CD14-positive monocyte (primary cell): ENCODE data around the gene SPTLC2. TPM values are rescaled to one million over a fixed set of nuclear protein-coding genes. Genes with fewer than 3 reads are reported as not detected.

ENCODE experiments used
- DNase-seq, 3 donors: peaks; one replicate each; pipeline ENCODE4 v3.0.0-alpha.2; 2011 to 2022
- H2AFZ ChIP-seq: 2 replicates; pipeline ENCODE4 v1.6.0; 2012; ENCODE audit warnings: mild to moderate bottlenecking, low read depth, low read length, inconsistent platforms; ENCODE audit not compliant: insufficient read depth, poor library complexity, severe bottlenecking
- H3K27ac ChIP-seq, 2 donors: 1 replicate in 1 of 2; 2 replicates in 1 of 2; pipeline ENCODE4 v1.5.1; 2012 to 2013; ENCODE audit warnings: low read length in 2 of 2, control low read depth in 1 of 2, inconsistent platforms in 1 of 2, low read depth in 1 of 2, mild to moderate bottlenecking in 1 of 2
- H3K27me3 ChIP-seq, 2 donors: one replicate each; pipeline versions ENCODE4 v1.6.0 to v1.6.1; 2011 to 2013; ENCODE audit warnings: low read length in 2 of 2; ENCODE audit not compliant: control insufficient read depth in 2 of 2, insufficient read depth in 2 of 2
- H3K36me3 ChIP-seq, 2 donors: replicated peaks in 1 of 2; 1 replicate in 1 of 2; 2 replicates in 1 of 2; pipeline versions ENCODE4 v1.5.1 to v1.6.1; 2012 to 2013; ENCODE audit warnings: low read length in 2 of 2, control low read depth in 1 of 2, inconsistent platforms in 1 of 2, mild to moderate bottlenecking in 1 of 2; ENCODE audit not compliant: insufficient read depth in 2 of 2, control insufficient read depth in 1 of 2
- H3K4me1 ChIP-seq, 2 donors: 1 replicate in 1 of 2; 2 replicates in 1 of 2; pipeline versions ENCODE4 v1.5.1 to v1.6.1; 2012 to 2013; ENCODE audit warnings: low read length in 2 of 2, control low read depth in 1 of 2, inconsistent platforms in 1 of 2, mild to moderate bottlenecking in 1 of 2, moderate library complexity in 1 of 2; ENCODE audit not compliant: insufficient read depth in 2 of 2, control insufficient read depth in 1 of 2
- H3K4me2 ChIP-seq: replicated peaks from 2 replicates; pipeline ENCODE3; 2012; ENCODE audit warnings: low read length, moderate library complexity, mild to moderate bottlenecking; ENCODE audit not compliant: poor library complexity, severe bottlenecking; ENCODE audit errors: extremely low read depth
- H3K4me3 ChIP-seq, 3 experiments: fragments of 200-600 bp in 1 of 3; sonication (generic) in 1 of 3; replicated peaks in 1 of 3; 1 replicate in 2 of 3; 2 replicates in 1 of 3; pipeline ENCODE4 v1.5.1; 2011 to 2013; ENCODE audit warnings: low read length in 3 of 3, mild to moderate bottlenecking in 3 of 3, control low read depth in 2 of 3, low read depth in 2 of 3, inconsistent platforms in 1 of 3, moderate library complexity in 1 of 3
- H3K79me2 ChIP-seq: 2 replicates; pipeline ENCODE4 v1.6.0; 2012; ENCODE audit warnings: mild to moderate bottlenecking, control low read depth, inconsistent platforms, low read length, moderate library complexity; ENCODE audit not compliant: insufficient read depth
- H3K9ac ChIP-seq: 2 replicates; pipeline ENCODE4 v1.6.0; 2017; ENCODE audit warnings: low read length, mild to moderate bottlenecking; ENCODE audit not compliant: insufficient read depth, poor library complexity, severe bottlenecking
- H3K9me3 ChIP-seq, 2 donors: replicated peaks in 1 of 2; 1 replicate in 1 of 2; 2 replicates in 1 of 2; pipeline versions ENCODE4 v1.5.1 to v1.6.1; 2012 to 2013; ENCODE audit warnings: low read length in 2 of 2, control low read depth in 1 of 2; ENCODE audit not compliant: control insufficient read depth in 1 of 2, insufficient read depth in 1 of 2
- H4K20me1 ChIP-seq: 2 replicates; pipeline ENCODE4 v1.6.0; 2012; ENCODE audit warnings: mild to moderate bottlenecking, low read length, control low read depth, moderate library complexity; ENCODE audit not compliant: insufficient read depth
- H3K27ac Mint-ChIP-seq, 7 donors: one replicate each; pipeline ENCODE4 v1.8.0; 2020; ENCODE audit warnings: mild to moderate bottlenecking in 7 of 7, mixed read lengths in 7 of 7, moderate library complexity in 6 of 7, inconsistent platforms in 2 of 7
- H3K27me3 Mint-ChIP-seq, 3 donors: one replicate each; pipeline ENCODE4 v1.8.0; 2021 to 2022; ENCODE audit warnings: low read depth in 3 of 3, mild to moderate bottlenecking in 3 of 3, mixed read lengths in 3 of 3, moderate library complexity in 3 of 3, inconsistent platforms in 1 of 3
- H3K36me3 Mint-ChIP-seq, 2 donors: one replicate each; pipeline ENCODE4 v1.8.0; 2020; ENCODE audit warnings: mixed read lengths in 2 of 2, inconsistent platforms in 1 of 2, mild to moderate bottlenecking in 1 of 2
- H3K4me1 Mint-ChIP-seq: one replicate; pipeline ENCODE4 v1.8.0; 2020; ENCODE audit warnings: mild to moderate bottlenecking, mixed read lengths
- H3K4me3 Mint-ChIP-seq, 2 donors: one replicate each; pipeline ENCODE4 v1.8.0; 2020; ENCODE audit warnings: mild to moderate bottlenecking in 2 of 2, mixed read lengths in 2 of 2, moderate library complexity in 1 of 2
- H3K9me3 Mint-ChIP-seq, 7 donors: one replicate each; pipeline ENCODE4 v1.8.0; 2020 to 2022; ENCODE audit warnings: mixed read lengths in 7 of 7, mild to moderate bottlenecking in 6 of 7, moderate library complexity in 6 of 7, inconsistent platforms in 2 of 7
- CTCF ChIP-seq: fragments of 200-600 bp; IDR thresholded peaks from one replicate; pipeline ENCODE4 v1.8.0; 2022; ENCODE audit warnings: antibody characterized with exemption, mild to moderate bottlenecking
- WGBS: methylation state at CpG from one replicate; pipeline ENCODE4 v1.1.5; 2013; ENCODE audit warnings: missing lambda C conversion rate; ENCODE audit not compliant: insufficient coverage; 5-methylcytosine and 5-hydroxymethylcytosine counted together
- intact Hi-C, 2 donors: fragments of 100-400 bp; cut with micrococcal nuclease; formaldehyde crosslinking; loops; one replicate each; pipeline versions ENCODE4 v1.15.0 to v1.15.1; 2023
- polyA plus RNA-seq, 3 donors: library from polyadenylated mRNA; depleted of rRNA in 1 of 3; unstranded in 2 of 3; stranded (reverse) in 1 of 3; fragments of 300-500 nt in 2 of 3; fragments of >200 nt in 1 of 3; fragmentation: Illumina TruSeq in 2 of 3; gene quantifications; 1 replicate in 2 of 3; 2 replicates in 1 of 3; pipeline ENCODE4 v1.2.3, GENCODE V29; 2012 to 2021

The SPTLC2 gene
- polyA plus RNA-seq, 3 donors = 38.1 to 81.9 (median 73.1) TPM

DNA sequence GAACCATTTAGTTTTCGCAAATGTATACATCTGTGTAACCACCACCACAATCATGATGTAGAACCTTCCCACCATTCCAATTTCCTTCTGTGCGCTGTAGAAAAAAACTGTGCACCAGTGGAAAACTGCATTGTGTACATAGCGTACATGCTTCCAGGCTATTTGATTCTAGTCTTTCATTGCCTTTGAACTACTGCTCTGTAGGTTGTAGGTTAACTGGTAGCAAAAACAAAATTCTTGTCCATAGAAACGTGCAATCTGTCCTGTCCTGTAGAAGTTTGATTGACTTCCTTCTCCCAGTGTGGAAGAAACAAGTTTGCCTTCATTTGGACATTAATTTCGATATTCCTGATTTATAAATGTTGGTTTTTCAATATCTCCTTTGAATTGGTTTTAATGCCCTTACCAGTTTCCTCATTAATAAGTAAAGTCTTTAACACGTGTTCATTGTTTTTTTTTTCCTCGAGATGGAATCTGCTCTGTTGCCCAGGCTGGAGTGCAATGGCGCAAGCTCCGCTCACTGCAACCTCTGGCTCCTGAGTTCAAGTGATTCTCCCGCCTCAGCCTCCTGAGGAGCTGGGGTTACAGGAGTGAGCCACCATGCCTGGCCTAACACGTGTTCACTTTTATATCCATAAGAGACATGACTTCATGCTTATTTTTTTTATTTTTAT lies 114.2 kb downstream of the SPTLC2 start:
- no peak for DNase-seq
- no peak for TF ChIP-seq CTCF

GRCh38 chr14:77498984-77499527 lies 117.4 kb downstream of the SPTLC2 start:
- TF ChIP-seq CTCF = no peak
- Histone ChIP-seq H3K27me3 (peaks cover 26 to 36% of the 10 kb centered on the region in 2 donors), H3K79me2 (no peaks in the 10 kb centered on the region), H3K9ac (peak overlapping the region; percentile 4), H3K4me1 (peaks cover 8 to 19% of the 10 kb centered on the region in 2 donors), H3K27ac (no peak overlapping the region), H3K4me2 (peak overlapping the region; percentile 77), H3K4me3 (peak overlapping the region in 1 of 3 experiments; percentile 65), H3K36me3 (no peaks in the 10 kb centered on the region), H2AFZ (no peak overlapping the region), H3K9me3 (peaks cover 4 to 11% of the 10 kb centered on the region in 2 donors), H4K20me1 (no peaks in the 10 kb centered on the region)
- H3K36me3 Mint-ChIP-seq = peaks cover 6% of the 10 kb centered on the region in 2 donors
- 7% methylated on average over 38 of the region's 53 CpGs for WGBS
- H3K4me3 Mint-ChIP-seq = peak overlapping the region; percentile 65 to 85
- H3K27ac Mint-ChIP-seq = no peak overlapping the region
- no peak for DNase-seq
- intact Hi-C loops = no loop called here
- H3K9me3 Mint-ChIP-seq = peaks cover 5 to 20% (median 10%) of the 10 kb centered on the region in 7 donors
- H3K4me1 Mint-ChIP-seq = peaks cover 11% of the 10 kb centered on the region
- peaks cover 43 to 60% (median 51%) of the 10 kb centered on the region in 3 donors for H3K27me3 Mint-ChIP-seq

More for the DNA sequence above, 114.2 kb downstream of the SPTLC2 start:
- H3K27me3 ChIP-seq = peaks cover 26 to 30% of the 10 kb centered on the region in 2 donors
- H3K27ac ChIP-seq = no peak overlapping the region
- peaks cover 12 to 25% of the 10 kb centered on the region in 2 donors for H3K36me3 ChIP-seq
- H4K20me1 ChIP-seq = peaks cover 7% of the 10 kb centered on the region
- peaks cover 8 to 19% of the 10 kb centered on the region in 2 donors for H3K4me1 ChIP-seq
- H2AFZ ChIP-seq = no peak overlapping the region
- H3K4me3 ChIP-seq = no peak overlapping the region
- H3K79me2 ChIP-seq = no peaks in the 10 kb centered on the region
- H3K27me3 Mint-ChIP-seq = peaks cover 33 to 46% (median 40%) of the 10 kb centered on the region in 3 donors
- no peak overlapping the region for H3K4me2 ChIP-seq
- intact Hi-C loops = no loop called here
- H3K9me3 ChIP-seq = peaks cover 5 to 11% of the 10 kb centered on the region in 2 donors
- H3K9me3 Mint-ChIP-seq = peaks cover 6 to 20% (median 13%) of the 10 kb centered on the region in 7 donors
- peaks cover 29% of the 10 kb centered on the region in 2 donors for H3K36me3 Mint-ChIP-seq
- no peak overlapping the region for H3K9ac ChIP-seq
- WGBS = 78% methylated on average over 4 of the region's 11 CpGs
- no peak overlapping the region for H3K27ac Mint-ChIP-seq
- H3K4me1 Mint-ChIP-seq = peaks cover 11% of the 10 kb centered on the region
- no peak overlapping the region for H3K4me3 Mint-ChIP-seq
